ENCODE results near the gene PCK1. TPM values are rescaled to one million over a fixed set of nuclear protein-coding genes. Genes with fewer than 3 reads are reported as not detected.

The PCK1 gene
- polyA plus RNA-seq, 3 donors, result not detected

GRCh38 chr20:57588596-57588995 lies 27.7 kb downstream of the PCK1 start:
- H3K27me3 Mint-ChIP-seq (ENCODE audit: low read depth in 3 of 3), result peaks cover 17 to 49% (median 19%) of the 10 kb centered on the region in 3 donors
- 97% methylated on average over 5 of the region's 5 CpGs for WGBS (ENCODE audit: insufficient coverage)
- no peaks in the 10 kb centered on the region for H4K20me1 ChIP-seq (ENCODE audit: insufficient read depth, low read length)
- no peak overlapping the region for H3K4me2 ChIP-seq (replicated peaks; ENCODE audit: extremely low read depth, low read length, poor library complexity, severe bottlenecking)
- H3K36me3 Mint-ChIP-seq, result no peaks in the 10 kb centered on the region
- TF ChIP-seq CTCF (IDR thresholded peaks at IDR 0.05), result no peak
- no peak for DNase-seq
- no peak overlapping the region for H2AFZ ChIP-seq (ENCODE audit: insufficient read depth, low read depth, low read length, poor library complexity, severe bottlenecking)
- H3K36me3 ChIP-seq (replicated peaks in 1 of 2; ENCODE audit: control insufficient read depth in 1 of 2, insufficient read depth in 2 of 2, low read length in 2 of 2), result no peaks in the 10 kb centered on the region
- peaks cover 2% of the 10 kb centered on the region for H3K4me1 Mint-ChIP-seq
- peaks cover 2 to 19% (median 13%) of the 10 kb centered on the region in 7 donors for H3K9me3 Mint-ChIP-seq
- H3K27me3 ChIP-seq (ENCODE audit: control insufficient read depth in 2 of 2, insufficient read depth in 2 of 2, low read length in 2 of 2), result peaks cover 0 to 21% of the 10 kb centered on the region in 2 donors
- H3K27ac Mint-ChIP-seq, result no peak overlapping the region
- no peak overlapping the region for H3K27ac ChIP-seq (ENCODE audit: low read depth in 1 of 2, low read length in 2 of 2)
- no peaks in the 10 kb centered on the region for H3K79me2 ChIP-seq (ENCODE audit: insufficient read depth, low read length)
- peaks cover 0 to 16% of the 10 kb centered on the region in 2 donors for H3K9me3 ChIP-seq (replicated peaks in 1 of 2; ENCODE audit: control insufficient read depth in 1 of 2, insufficient read depth in 1 of 2, low read length in 2 of 2)
- no peaks in the 10 kb centered on the region for H3K4me1 ChIP-seq (ENCODE audit: control insufficient read depth in 1 of 2, insufficient read depth in 2 of 2, low read length in 2 of 2)
- H3K4me3 ChIP-seq (replicated peaks in 1 of 3; ENCODE audit: low read depth in 2 of 3, low read length in 3 of 3), result no peak overlapping the region
- intact Hi-C loops (cut with micrococcal nuclease), result no loop called here
- H3K9ac ChIP-seq (ENCODE audit: insufficient read depth, low read length, poor library complexity, severe bottlenecking), result no peak overlapping the region
- no peak overlapping the region for H3K4me3 Mint-ChIP-seq

GRCh38 chr20:57589123-57589727 lies 28.3 kb downstream of the PCK1 start:
- Histone ChIP-seq H3K79me2 (ENCODE audit: insufficient read depth, low read length) (no peaks in the 10 kb centered on the region), H2AFZ (ENCODE audit: insufficient read depth, low read depth, low read length, poor library complexity, severe bottlenecking) (no peak overlapping the region), H3K36me3 (replicated peaks in 1 of 2; ENCODE audit: control insufficient read depth in 1 of 2, insufficient read depth in 2 of 2, low read length in 2 of 2) (no peaks in the 10 kb centered on the region), H3K4me3 (replicated peaks in 1 of 3; ENCODE audit: low read depth in 2 of 3, low read length in 3 of 3) (no peak overlapping the region), H3K4me1 (ENCODE audit: control insufficient read depth in 1 of 2, insufficient read depth in 2 of 2, low read length in 2 of 2) (no peaks in the 10 kb centered on the region), H3K4me2 (replicated peaks; ENCODE audit: extremely low read depth, low read length, poor library complexity, severe bottlenecking) (no peak overlapping the region), H3K27me3 (ENCODE audit: control insufficient read depth in 2 of 2, insufficient read depth in 2 of 2, low read length in 2 of 2) (peaks cover 0 to 14% of the 10 kb centered on the region in 2 donors), H3K27ac (ENCODE audit: low read depth in 1 of 2, low read length in 2 of 2) (no peak overlapping the region), H3K9ac (ENCODE audit: insufficient read depth, low read length, poor library complexity, severe bottlenecking) (no peak overlapping the region), H4K20me1 (ENCODE audit: insufficient read depth, low read length) (no peaks in the 10 kb centered on the region), H3K9me3 (replicated peaks in 1 of 2; ENCODE audit: control insufficient read depth in 1 of 2, insufficient read depth in 1 of 2, low read length in 2 of 2) (peaks cover 0 to 10% of the 10 kb centered on the region in 2 donors)
- Mint-ChIP-seq H3K4me3 (no peak overlapping the region), H3K4me1 (no peaks in the 10 kb centered on the region), H3K27me3 (ENCODE audit: low read depth in 3 of 3) (peaks cover 15 to 46% (median 16%) of the 10 kb centered on the region in 3 donors), H3K9me3 (peaks cover 2 to 16% (median 7%) of the 10 kb centered on the region in 7 donors), H3K36me3 (no peaks in the 10 kb centered on the region), H3K27ac (no peak overlapping the region)
- TF ChIP-seq CTCF (IDR thresholded peaks at IDR 0.05), result no peak
- 89% methylated on average over 4 of the region's 6 CpGs for WGBS (ENCODE audit: insufficient coverage)
- no peak for DNase-seq
- intact Hi-C loops (cut with micrococcal nuclease), result no loop called here

Data from CD14-positive monocyte (primary cell).